IMR-90 (cell line): ENCODE results near the gene LRP3. TPM values are rescaled to one million over a fixed set of nuclear protein-coding genes. Genes with fewer than 3 reads are reported as not detected.

Experiments
- ATAC-seq: fragments of 200-7000 bp; cut with Tn5 transposase; 2 replicates; pipeline ENCODE4 v1.9.1; 2020; ENCODE audit warnings: low read depth, mild to moderate bottlenecking, moderate library complexity
- BruUV-seq: library from RNA; stranded (reverse); fragments of 400-500 nt; replicated peaks from 2 replicates; lab custom pipeline; 2021; lab: Mats Ljungman, UMichigan
- CTCF ChIA-PET: fragments of 300-600 bp; formaldehyde crosslinking; extraction: SDS; loops from one replicate; lab custom pipeline; 2021; ENCODE audit warnings: antibody characterized with exemption; lab: Yijun Ruan, JAX
- POLR2A ChIA-PET: fragments of 300-600 bp; sonication (Branson Sonifier 250); formaldehyde crosslinking; loops from one replicate; lab custom pipeline; 2022; ENCODE audit warnings: antibody characterized with exemption; ENCODE audit not compliant: unreplicated experiment; lab: Charles Lee
- DNase-seq: peaks from one replicate; pipeline ENCODE4 v3.0.0; 2013
- H2AFZ ChIP-seq: replicated peaks from 2 replicates; pipeline ENCODE3; 2013; ENCODE audit warnings: low read length, mild to moderate bottlenecking; ENCODE audit not compliant: poor library complexity
- H2AK5ac ChIP-seq: 2 replicates; pipeline ENCODE4 v1.6.1; 2013; ENCODE audit warnings: low read depth, low read length, inconsistent platforms
- H2AK9ac ChIP-seq: replicated peaks from 2 replicates; pipeline ENCODE3; 2013; ENCODE audit warnings: mild to moderate bottlenecking, low read depth, low read length, moderate library complexity; ENCODE audit not compliant: poor library complexity
- H2BK120ac ChIP-seq: 2 replicates; pipeline ENCODE4 v1.6.1; 2013; ENCODE audit warnings: low read depth, low read length, inconsistent platforms
- H2BK15ac ChIP-seq: 3 replicates; pipeline ENCODE4 v1.6.1; 2013; ENCODE audit warnings: low read depth, low read length, inconsistent platforms
- H2BK20ac ChIP-seq: 2 replicates; pipeline ENCODE4 v1.6.1; 2013; ENCODE audit warnings: low read depth, mild to moderate bottlenecking, inconsistent platforms, low read length, moderate library complexity
- H2BK5ac ChIP-seq: 2 replicates; pipeline ENCODE4 v1.6.1; 2013; ENCODE audit warnings: mild to moderate bottlenecking, low read depth, low read length, inconsistent platforms; ENCODE audit not compliant: poor library complexity, severe bottlenecking
- H3K14ac ChIP-seq: replicated peaks from 2 replicates; pipeline ENCODE4 v1.6.1; 2013; ENCODE audit warnings: low read depth, low read length, inconsistent platforms
- H3K18ac ChIP-seq: 2 replicates; pipeline ENCODE4 v1.6.1; 2013; ENCODE audit warnings: low read depth, low read length, control low read depth
- H3K23ac ChIP-seq: 2 replicates; pipeline ENCODE4 v1.6.1; 2013; ENCODE audit warnings: low read depth, low read length, inconsistent platforms
- H3K27ac ChIP-seq: 2 replicates; pipeline ENCODE4 v1.5.1; 2013; ENCODE audit warnings: mild to moderate bottlenecking, control low read depth, low read length; ENCODE audit not compliant: insufficient read depth
- H3K27me3 ChIP-seq: 2 replicates; pipeline ENCODE4 v1.6.1; 2013; ENCODE audit warnings: low read length; ENCODE audit not compliant: control insufficient read depth, insufficient read depth
- H3K36me3 ChIP-seq: 2 replicates; pipeline ENCODE4 v1.6.1; 2013; ENCODE audit warnings: low read length, mixed read lengths; ENCODE audit not compliant: control insufficient read depth, insufficient read depth
- H3K4ac ChIP-seq: 2 replicates; pipeline ENCODE4 v1.6.1; 2013; ENCODE audit warnings: low read depth, low read length, inconsistent platforms
- H3K4me1 ChIP-seq: 2 replicates; pipeline ENCODE4 v1.6.1; 2013; ENCODE audit warnings: low read length, mixed read lengths; ENCODE audit not compliant: control insufficient read depth, insufficient read depth
- H3K4me2 ChIP-seq: 2 replicates; pipeline ENCODE4 v1.6.1; 2013; ENCODE audit warnings: low read depth, mild to moderate bottlenecking, control low read depth, low read length, moderate library complexity
- H3K4me3 ChIP-seq: 2 replicates; pipeline ENCODE4 v1.5.1; 2013; ENCODE audit warnings: low read depth, mild to moderate bottlenecking, control low read depth, low read length, moderate library complexity; ENCODE audit not compliant: insufficient read depth
- H3K56ac ChIP-seq: 2 replicates; pipeline ENCODE4 v1.6.1; 2013; ENCODE audit warnings: low read length, inconsistent platforms; ENCODE audit not compliant: insufficient read depth; ENCODE audit errors: extremely low read depth
- H3K79me1 ChIP-seq, 2 experiments: 2 replicates each; pipeline ENCODE4 v1.6.1; 2013; ENCODE audit warnings: low read length in 2 of 2, inconsistent platforms in 1 of 2, low read depth in 1 of 2
- H3K9ac ChIP-seq: 2 replicates; pipeline ENCODE4 v1.6.1; 2013; ENCODE audit warnings: low read depth, low read length, control low read depth
- H3K9me1 ChIP-seq: 2 replicates; pipeline ENCODE4 v1.6.1; 2013; ENCODE audit warnings: low read length, inconsistent platforms; ENCODE audit not compliant: insufficient read depth
- H3K9me3 ChIP-seq: 2 replicates; pipeline ENCODE4 v1.6.1; 2013; ENCODE audit warnings: low read length; ENCODE audit not compliant: control insufficient read depth, insufficient read depth
- H4K20me1 ChIP-seq: 2 replicates; pipeline ENCODE4 v1.6.1; 2013; ENCODE audit warnings: low read length, inconsistent platforms; ENCODE audit not compliant: insufficient read depth
- H4K5ac ChIP-seq: 2 replicates; pipeline ENCODE4 v1.6.1; 2013; ENCODE audit warnings: mild to moderate bottlenecking, low read depth, low read length, control low read depth
- H4K8ac ChIP-seq, 2 experiments: 2 replicates each; pipeline ENCODE4 v1.6.1; 2013; ENCODE audit warnings: low read depth in 2 of 2, low read length in 2 of 2, control low read depth in 1 of 2, inconsistent platforms in 1 of 2
- H4K91ac ChIP-seq: 2 replicates; pipeline ENCODE4 v1.6.1; 2013; ENCODE audit warnings: low read depth, low read length, inconsistent platforms; ENCODE audit not compliant: insufficient read depth
- CEBPB ChIP-seq: IDR thresholded peaks from 2 replicates; pipeline ENCODE4 v1.6.1; 2012; ENCODE audit warnings: low read depth, low read length, improper control_type of control experiment
- FOS ChIP-seq: fragments of 150-350 bp; IDR thresholded peaks from 2 replicates; pipeline ENCODE4 v1.6.1; 2016; ENCODE audit warnings: low read depth, low read length
- MAFK ChIP-seq: IDR thresholded peaks from 2 replicates; pipeline ENCODE4 v1.6.1; 2012; ENCODE audit warnings: low read depth, low read length, improper control_type of control experiment
- MAZ ChIP-seq: IDR thresholded peaks from 2 replicates; pipeline ENCODE4 v1.6.1; 2012; ENCODE audit warnings: low read depth, mild to moderate bottlenecking, low read length, improper control_type of control experiment, moderate library complexity, borderline replicate concordance
- MXI1 ChIP-seq: IDR thresholded peaks from 2 replicates; pipeline ENCODE4 v1.6.1; 2012; ENCODE audit warnings: low read depth, mild to moderate bottlenecking, low read length, moderate library complexity, borderline replicate concordance
- NFE2L2 ChIP-seq: fragments of 150-350 bp; IDR thresholded peaks from 2 replicates; pipeline ENCODE4 v1.6.1; 2016; ENCODE audit warnings: low read depth, mild to moderate bottlenecking, low read length
- POLR2A ChIP-seq: IDR thresholded peaks from 2 replicates; pipeline ENCODE4 v1.6.1; 2012; ENCODE audit warnings: mild to moderate bottlenecking, low read depth, low read length
- RAD21 ChIP-seq: IDR thresholded peaks from 2 replicates; pipeline ENCODE4 v1.6.1; 2012; ENCODE audit warnings: low read length, improper control_type of control experiment
- SMC3 ChIP-seq: fragments of 150-350 bp; IDR thresholded peaks from 2 replicates; pipeline ENCODE4 v1.6.1; 2016; ENCODE audit warnings: low read depth, mild to moderate bottlenecking, antibody characterized with exemption, low read length, moderate library complexity
- USF2 ChIP-seq: fragments of 150-350 bp; IDR thresholded peaks from 2 replicates; pipeline ENCODE4 v1.6.1; 2017; ENCODE audit warnings: mild to moderate bottlenecking, antibody characterized with exemption, low read length, low read depth
- WGBS, 2 experiments: methylation state at CpG; one replicate each; pipeline versions ENCODE4 v1.1.5 to v1.1.7; 2013; ENCODE audit warnings: missing lambda C conversion rate in 2 of 2; ENCODE audit not compliant: insufficient read length in 1 of 2; ENCODE audit errors: extremely low coverage in 2 of 2; 5-methylcytosine and 5-hydroxymethylcytosine counted together
- dilution Hi-C: fragments of 300-500 bp; cut with HindIII; formaldehyde crosslinking; loops from one replicate; pipeline ENCODE4 v1.14.3; 2018; ENCODE audit warnings: low sequenced_read_pairs; ENCODE audit not compliant: unreplicated experiment
- in situ Hi-C: fragments of 300-500 bp; cut with MboI; formaldehyde crosslinking; loops from 3 replicates; pipeline ENCODE4 v1.14.3; 2019; ENCODE audit warnings: low sequenced_read_pairs, inconsistent platforms, mixed read lengths
- intact Hi-C: fragments of 100-400 bp; cut with micrococcal nuclease; formaldehyde crosslinking; loops from 2 replicates; pipeline ENCODE4 v1.10.0; 2022
- polyA plus RNA-seq, 3 experiments: library from polyadenylated mRNA; depleted of rRNA; stranded (reverse); fragments of >200 nt; gene quantifications; 2 replicates each; pipeline ENCODE4 v1.2.3, GENCODE V29; 2012; ENCODE audit warnings: low replicate concordance in 1 of 3
- total RNA-seq: library from RNA; depleted of rRNA; stranded (reverse); fragments of >200 nt; gene quantifications from 2 replicates; pipeline ENCODE4 v1.2.3, GENCODE V29; 2012

The LRP3 gene
- total and polyA plus RNA-seq, 2 of the 4 experiments (the other 2 are of a cell fraction): 8.4 to 20.2 TPM

- no peak overlapping the region for H3K4ac ChIP-seq
- POLR2A ChIA-PET: no interaction called here
- H3K79me1 ChIP-seq: peaks cover 0 to 8% of the 10 kb centered on the region in 2 experiments; a peak in 1 of 4 replicates
- dilution Hi-C loops: no loop called here
- H4K5ac ChIP-seq: no peak overlapping the region
- CTCF ChIA-PET: no interaction called here
- no peak overlapping the region for H3K4me3 ChIP-seq
- TF ChIP-seq MAFK (no peak), MAZ (no peak), SMC3 (no peak), CEBPB (no peak), POLR2A (no peak), NFE2L2 (no peak), MXI1 (no peak), FOS (no peak), RAD21 (no peak), USF2 (no peak)
- H4K91ac ChIP-seq: no peak overlapping the region
- no peak overlapping the region for H2AK9ac ChIP-seq
- no peak overlapping the region for H2AFZ ChIP-seq
- peaks cover 17% of the 10 kb centered on the region for H3K36me3 ChIP-seq
- no peak overlapping the region for H2BK15ac ChIP-seq
- in situ Hi-C loops: no loop called here
- H3K27me3 ChIP-seq: no peaks in the 10 kb centered on the region
- WGBS, 2 experiments: 95% methylated on average over 25 of the region's 27 CpGs; no CpG with 5 or more reads in 1 of the 2 experiments
- no peak overlapping the region for H2BK120ac ChIP-seq
- H3K9ac ChIP-seq: no peak overlapping the region
- H3K9me1 ChIP-seq: peaks cover 5% of the 10 kb centered on the region; the same call in 1 of the 2 replicates
- H3K56ac ChIP-seq: no peak overlapping the region
- ATAC-seq (no peak), DNase-seq (no peak)
- intact Hi-C loops: no loop called here
- H3K4me1 ChIP-seq: no peaks in the 10 kb centered on the region
- BruUV-seq: no TSS peak
- no peaks in the 10 kb centered on the region for H3K9me3 ChIP-seq
- no peak overlapping the region for H3K27ac ChIP-seq
- no peak overlapping the region for H2AK5ac ChIP-seq
- H3K18ac ChIP-seq: no peak overlapping the region
- no peak overlapping the region for H3K14ac ChIP-seq
- H4K8ac ChIP-seq: no peak overlapping the region
- no peak overlapping the region for H3K23ac ChIP-seq
- peaks cover 4% of the 10 kb centered on the region; the same call in 1 of the 2 replicates for H4K20me1 ChIP-seq
- H3K4me2 ChIP-seq: no peak overlapping the region
- H2BK20ac ChIP-seq: no peak overlapping the region
- H2BK5ac ChIP-seq: no peak overlapping the region
These were observed 11.0 kb downstream of the LRP3 start for GRCh38 chr19:33205110-33205509.
